CD14-positive monocyte (primary cell): Measurements from ENCODE around the gene SNHG17. TPM values are rescaled to one million over a fixed set of nuclear protein-coding genes. Genes with fewer than 3 reads are reported as not detected.

ENCODE experiments used
- DNase-seq, 3 donors: peaks; one replicate each; pipeline ENCODE4 v3.0.0-alpha.2; 2011 to 2022
- H2AFZ ChIP-seq: 2 replicates; pipeline ENCODE4 v1.6.0; 2012; ENCODE audit warnings: mild to moderate bottlenecking, low read depth, low read length, inconsistent platforms; ENCODE audit not compliant: insufficient read depth, poor library complexity, severe bottlenecking
- H3K27ac ChIP-seq, 2 donors: 1 replicate in 1 of 2; 2 replicates in 1 of 2; pipeline ENCODE4 v1.5.1; 2012 to 2013; ENCODE audit warnings: low read length in 2 of 2, control low read depth in 1 of 2, inconsistent platforms in 1 of 2, low read depth in 1 of 2, mild to moderate bottlenecking in 1 of 2
- H3K27me3 ChIP-seq, 2 donors: one replicate each; pipeline versions ENCODE4 v1.6.0 to v1.6.1; 2011 to 2013; ENCODE audit warnings: low read length in 2 of 2; ENCODE audit not compliant: control insufficient read depth in 2 of 2, insufficient read depth in 2 of 2
- H3K36me3 ChIP-seq, 2 donors: replicated peaks in 1 of 2; 1 replicate in 1 of 2; 2 replicates in 1 of 2; pipeline versions ENCODE4 v1.5.1 to v1.6.1; 2012 to 2013; ENCODE audit warnings: low read length in 2 of 2, control low read depth in 1 of 2, inconsistent platforms in 1 of 2, mild to moderate bottlenecking in 1 of 2; ENCODE audit not compliant: insufficient read depth in 2 of 2, control insufficient read depth in 1 of 2
- H3K4me1 ChIP-seq, 2 donors: 1 replicate in 1 of 2; 2 replicates in 1 of 2; pipeline versions ENCODE4 v1.5.1 to v1.6.1; 2012 to 2013; ENCODE audit warnings: low read length in 2 of 2, control low read depth in 1 of 2, inconsistent platforms in 1 of 2, mild to moderate bottlenecking in 1 of 2, moderate library complexity in 1 of 2; ENCODE audit not compliant: insufficient read depth in 2 of 2, control insufficient read depth in 1 of 2
- H3K4me2 ChIP-seq: replicated peaks from 2 replicates; pipeline ENCODE3; 2012; ENCODE audit warnings: low read length, moderate library complexity, mild to moderate bottlenecking; ENCODE audit not compliant: poor library complexity, severe bottlenecking; ENCODE audit errors: extremely low read depth
- H3K4me3 ChIP-seq, 3 experiments: fragments of 200-600 bp in 1 of 3; sonication (generic) in 1 of 3; replicated peaks in 1 of 3; 1 replicate in 2 of 3; 2 replicates in 1 of 3; pipeline ENCODE4 v1.5.1; 2011 to 2013; ENCODE audit warnings: low read length in 3 of 3, mild to moderate bottlenecking in 3 of 3, control low read depth in 2 of 3, low read depth in 2 of 3, inconsistent platforms in 1 of 3, moderate library complexity in 1 of 3
- H3K79me2 ChIP-seq: 2 replicates; pipeline ENCODE4 v1.6.0; 2012; ENCODE audit warnings: mild to moderate bottlenecking, control low read depth, inconsistent platforms, low read length, moderate library complexity; ENCODE audit not compliant: insufficient read depth
- H3K9ac ChIP-seq: 2 replicates; pipeline ENCODE4 v1.6.0; 2017; ENCODE audit warnings: low read length, mild to moderate bottlenecking; ENCODE audit not compliant: insufficient read depth, poor library complexity, severe bottlenecking
- H3K9me3 ChIP-seq, 2 donors: replicated peaks in 1 of 2; 1 replicate in 1 of 2; 2 replicates in 1 of 2; pipeline versions ENCODE4 v1.5.1 to v1.6.1; 2012 to 2013; ENCODE audit warnings: low read length in 2 of 2, control low read depth in 1 of 2; ENCODE audit not compliant: control insufficient read depth in 1 of 2, insufficient read depth in 1 of 2
- H4K20me1 ChIP-seq: 2 replicates; pipeline ENCODE4 v1.6.0; 2012; ENCODE audit warnings: mild to moderate bottlenecking, low read length, control low read depth, moderate library complexity; ENCODE audit not compliant: insufficient read depth
- H3K27ac Mint-ChIP-seq, 7 donors: one replicate each; pipeline ENCODE4 v1.8.0; 2020; ENCODE audit warnings: mild to moderate bottlenecking in 7 of 7, mixed read lengths in 7 of 7, moderate library complexity in 6 of 7, inconsistent platforms in 2 of 7
- H3K27me3 Mint-ChIP-seq, 3 donors: one replicate each; pipeline ENCODE4 v1.8.0; 2021 to 2022; ENCODE audit warnings: low read depth in 3 of 3, mild to moderate bottlenecking in 3 of 3, mixed read lengths in 3 of 3, moderate library complexity in 3 of 3, inconsistent platforms in 1 of 3
- H3K36me3 Mint-ChIP-seq, 2 donors: one replicate each; pipeline ENCODE4 v1.8.0; 2020; ENCODE audit warnings: mixed read lengths in 2 of 2, inconsistent platforms in 1 of 2, mild to moderate bottlenecking in 1 of 2
- H3K4me1 Mint-ChIP-seq: one replicate; pipeline ENCODE4 v1.8.0; 2020; ENCODE audit warnings: mild to moderate bottlenecking, mixed read lengths
- H3K4me3 Mint-ChIP-seq, 2 donors: one replicate each; pipeline ENCODE4 v1.8.0; 2020; ENCODE audit warnings: mild to moderate bottlenecking in 2 of 2, mixed read lengths in 2 of 2, moderate library complexity in 1 of 2
- H3K9me3 Mint-ChIP-seq, 7 donors: one replicate each; pipeline ENCODE4 v1.8.0; 2020 to 2022; ENCODE audit warnings: mixed read lengths in 7 of 7, mild to moderate bottlenecking in 6 of 7, moderate library complexity in 6 of 7, inconsistent platforms in 2 of 7
- CTCF ChIP-seq: fragments of 200-600 bp; IDR thresholded peaks from one replicate; pipeline ENCODE4 v1.8.0; 2022; ENCODE audit warnings: antibody characterized with exemption, mild to moderate bottlenecking
- WGBS: methylation state at CpG from one replicate; pipeline ENCODE4 v1.1.5; 2013; ENCODE audit warnings: missing lambda C conversion rate; ENCODE audit not compliant: insufficient coverage; 5-methylcytosine and 5-hydroxymethylcytosine counted together
- intact Hi-C, 2 donors: fragments of 100-400 bp; cut with micrococcal nuclease; formaldehyde crosslinking; loops; one replicate each; pipeline versions ENCODE4 v1.15.0 to v1.15.1; 2023
- polyA minus RNA-seq: library from RNA; depleted of rRNA, polyadenylated mRNA; stranded (reverse); fragments of >200 nt; gene quantifications from 2 replicates; pipeline ENCODE4 v1.2.3, GENCODE V29; 2012
- polyA plus RNA-seq, 3 donors: library from polyadenylated mRNA; depleted of rRNA in 1 of 3; unstranded in 2 of 3; stranded (reverse) in 1 of 3; fragments of 300-500 nt in 2 of 3; fragments of >200 nt in 1 of 3; fragmentation: Illumina TruSeq in 2 of 3; gene quantifications; 1 replicate in 2 of 3; 2 replicates in 1 of 3; pipeline ENCODE4 v1.2.3, GENCODE V29; 2012 to 2021
- total RNA-seq, 12 experiments: library from RNA in 1 of 12; stranded (reverse) in 1 of 12; fragments of 120-200 nt in 1 of 12; gene quantifications; one replicate each; pipeline ENCODE4 v1.2.4 and lab custom pipeline; 2013 to 2026; ENCODE audit warnings: mixed read lengths in 6 of 12, inconsistent platforms in 1 of 12

SNHG17 gene
- total RNA-seq (2013) = 7.9 TPM
- polyA plus RNA-seq (10 to 100 TPM; 10.1 to 32.4 (median 29.2) TPM), polyA minus RNA-seq (7.1 and 7.7 TPM in 2 replicates), total RNA-seq (lab: John Stamatoyannopoulos, UW) (3.3 to 17.4 (median 9.6) reads per million in 11 experiments)

DNA sequence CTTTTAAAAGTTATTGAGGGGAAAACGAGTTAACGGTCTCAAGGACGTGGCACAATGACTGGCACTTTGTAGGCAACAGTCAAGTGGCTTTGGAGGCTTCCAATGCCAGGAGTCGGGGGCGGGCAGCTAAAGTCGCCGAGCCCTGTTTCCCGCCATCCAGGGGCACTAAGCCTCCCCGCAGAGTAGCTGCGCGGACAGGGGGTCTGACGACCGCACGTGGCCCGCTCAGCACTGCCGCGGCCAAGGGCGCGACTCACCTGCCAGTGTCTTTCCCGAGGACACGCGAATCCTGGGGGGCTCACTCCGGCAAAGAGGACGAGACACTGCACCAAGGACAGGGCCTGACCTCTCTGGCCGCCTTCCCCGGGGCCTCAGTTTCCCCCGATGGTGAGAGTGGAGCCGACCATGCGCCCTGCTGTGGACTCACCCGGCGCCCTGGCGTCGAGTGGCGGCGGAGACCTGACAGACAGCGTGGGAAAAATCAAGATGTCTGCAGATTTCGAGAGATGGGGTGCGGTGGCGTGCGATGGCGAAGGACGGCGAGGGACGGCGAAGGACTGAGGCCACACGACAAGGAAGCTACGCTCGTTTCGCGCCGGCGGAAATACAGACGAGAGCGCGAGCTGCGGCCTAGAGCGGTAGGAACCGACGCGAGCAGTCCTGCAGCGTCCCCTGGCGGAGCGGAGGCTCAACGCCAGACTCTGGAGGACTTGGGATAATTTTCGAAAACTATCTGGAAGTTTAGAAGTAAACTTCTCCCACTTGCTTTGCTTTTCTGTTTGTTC is at the start of gene SNHG17:
TSS of gene SNHG17 (minus strand) at position 559 of the 785 bp plus-strand sequence.
- Mint-ChIP-seq H3K9me3 (peaks cover 0 to 5% (median 0%) of the 10 kb centered on the region in 7 donors), H3K4me3 (peak within 1 kb of the TSS; percentile 94 to 96), H3K36me3 (peaks cover 33 to 41% of the 10 kb centered on the region in 2 donors), H3K27ac (peak within 1 kb of the TSS; percentile 85 to 94 (median 93)), H3K27me3 (peaks cover 3 to 11% (median 9%) of the 10 kb centered on the region in 3 donors), H3K4me1 (peaks cover 18% of the 10 kb centered on the region)
- DNase-seq = peak; percentile 92 to 96 (median 93)
- peak within 1 kb of the TSS; percentile 93 for H2AFZ ChIP-seq
- peak within 1 kb of the TSS; percentile 69 to 82 (median 75) for H3K4me3 ChIP-seq
- peaks cover 30 to 40% of the 10 kb centered on the region in 2 donors for H3K36me3 ChIP-seq
- peak; percentile 100 for TF ChIP-seq CTCF
- intact Hi-C loops = loop anchor here (1.0 to 10.0 kb wide), 3 partner anchors 11 to 400 kb away; partner anchors contain the start of genes RALGAPB (in 2 of the 2), RPRD1B (in 1 of the 2) and TTI1 (in 1 of the 2)
- no peaks in the 10 kb centered on the region for H3K9me3 ChIP-seq
- H3K79me2 ChIP-seq = peaks cover 46% of the 10 kb centered on the region
- H3K4me1 ChIP-seq = peaks cover 16 to 20% of the 10 kb centered on the region in 2 donors
- H3K4me2 ChIP-seq = peak within 1 kb of the TSS; percentile 87
- WGBS = under 1% methylated on average over 62 of the region's 65 CpGs
- H3K27ac ChIP-seq = peak within 1 kb of the TSS; percentile 85 to 88
- H3K9ac ChIP-seq = peak within 1 kb of the TSS; percentile 87
- no peaks in the 10 kb centered on the region for H3K27me3 ChIP-seq
- H4K20me1 ChIP-seq = peaks cover 41% of the 10 kb centered on the region

DNA sequence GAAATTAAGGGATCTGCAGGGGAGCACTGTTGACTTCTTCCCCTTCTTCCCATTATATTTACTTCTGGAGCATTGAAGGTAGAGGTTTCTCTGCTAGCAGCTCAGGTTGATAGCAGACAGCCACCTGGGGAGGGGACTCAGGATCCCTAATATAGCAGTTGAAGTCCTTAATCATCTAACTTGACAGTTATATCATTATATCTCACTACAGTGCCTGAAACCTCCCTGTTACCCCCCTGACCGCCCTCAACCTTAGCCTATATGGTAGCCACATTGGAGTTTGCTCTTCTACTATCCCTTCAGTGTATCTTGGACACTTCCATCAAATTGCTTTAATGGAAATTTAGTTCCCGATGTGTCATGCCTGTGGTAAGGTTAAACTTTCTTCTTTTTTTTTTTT is 44.5 kb upstream of the SNHG17 start:
- H3K36me3 Mint-ChIP-seq = peaks cover 11 to 20% of the 10 kb centered on the region in 2 donors
- peak overlapping the region in 1 of 7 donors; percentile 21 for H3K27ac Mint-ChIP-seq
- Histone ChIP-seq H4K20me1 (peaks cover 95% of the 10 kb centered on the region), H2AFZ (no peak overlapping the region), H3K79me2 (peaks cover 90% of the 10 kb centered on the region), H3K9ac (no peak overlapping the region), H3K27me3 (no peaks in the 10 kb centered on the region), H3K4me2 (no peak overlapping the region), H3K4me1 (peaks cover 0 to under 1% of the 10 kb centered on the region in 2 donors), H3K36me3 (peaks cover 3 to 16% of the 10 kb centered on the region in 2 donors), H3K4me3 (no peak overlapping the region), H3K9me3 (no peaks in the 10 kb centered on the region), H3K27ac (no peak overlapping the region)
- no CpG with 5 or more reads among the region's 2 CpGs for WGBS
- intact Hi-C loops = no loop called here
- no peaks in the 10 kb centered on the region for H3K27me3 Mint-ChIP-seq
- no peak overlapping the region for H3K4me3 Mint-ChIP-seq
- H3K9me3 Mint-ChIP-seq = no peaks in the 10 kb centered on the region
- no peak for TF ChIP-seq CTCF
- DNase-seq = no peak
- H3K4me1 Mint-ChIP-seq = peaks cover 12% of the 10 kb centered on the region
